SU-DHL-6 (cell line): ENCODE data around the gene SCLT1.
"Not testable (repeated sequence)": the region's sequence is repeated elsewhere in the genome, so short reads cannot be mapped to it uniquely, and the experiment has no call there.

Experiments
- H2AFZ ChIP-seq: fragments of 200-600 bp; sonication (generic); 2 replicates; pipeline ENCODE4 v1.6.1; 2014; ENCODE audit warnings: low read depth, mild to moderate bottlenecking, moderate library complexity, mixed read lengths, antibody characterized with exemption, low read length; ENCODE audit not compliant: severe bottlenecking
- H3F3A ChIP-seq: fragments of 200-600 bp; shearing (Covaris generic); 2 replicates; pipeline ENCODE4 v1.6.0; 2016; ENCODE audit warnings: antibody characterized with exemption, mild to moderate bottlenecking; ENCODE audit not compliant: insufficient read depth
- H3K27ac ChIP-seq: fragments of 200-600 bp; sonication (generic); 2 replicates; pipeline ENCODE4 v1.5.1; 2016; ENCODE audit warnings: low read depth, mild to moderate bottlenecking, low read length, moderate library complexity, mixed read lengths
- H3K27me3 ChIP-seq: fragments of 200-600 bp; sonication (generic), shearing (Covaris generic); 2 replicates; pipeline ENCODE4 v1.6.0; 2014; ENCODE audit warnings: mild to moderate bottlenecking, low read length
- H3K36me3 ChIP-seq: fragments of 200-600 bp; sonication (generic); 2 replicates; pipeline ENCODE4 v1.6.1; 2014; ENCODE audit warnings: mild to moderate bottlenecking, low read length, mixed read lengths
- H3K4me2 ChIP-seq: fragments of 300-600, 200-600 bp; shearing (Covaris generic), sonication (generic); 2 replicates; pipeline ENCODE4 v1.6.0; 2014; ENCODE audit warnings: low read length, low read depth, mild to moderate bottlenecking; ENCODE audit not compliant: poor library complexity, severe bottlenecking
- H3K4me3 ChIP-seq: fragments of 200-600 bp; sonication (generic); 2 replicates; pipeline ENCODE4 v1.5.1; 2014; ENCODE audit warnings: antibody characterized with exemption, low read length, mild to moderate bottlenecking, mixed read lengths; ENCODE audit not compliant: insufficient read depth, poor library complexity, severe bottlenecking
- H3K79me2 ChIP-seq: fragments of 200-600 bp; sonication (generic); 2 replicates; pipeline ENCODE4 v1.6.1; 2014; ENCODE audit warnings: mild to moderate bottlenecking, low read length, moderate library complexity; ENCODE audit not compliant: insufficient read depth
- H3K9ac ChIP-seq: fragments of 200-600 bp; sonication (generic); 2 replicates; pipeline ENCODE4 v1.7.0; 2014; ENCODE audit warnings: mild to moderate bottlenecking, low read length
- H3K9me2 ChIP-seq: fragments of 200-600 bp; sonication (generic); replicated peaks from 2 replicates; pipeline ENCODE4 v1.6.1; 2014; ENCODE audit warnings: low read length; ENCODE audit not compliant: insufficient read depth
- H3K9me3 ChIP-seq: fragments of 200-600 bp; sonication (generic); 2 replicates; pipeline ENCODE4 v1.6.1; 2014; ENCODE audit warnings: low read length, mixed read lengths; ENCODE audit not compliant: insufficient read depth
- H4K20me1 ChIP-seq: fragments of 200-600 bp; sonication (generic); 2 replicates; pipeline ENCODE4 v1.6.1; 2014; ENCODE audit warnings: low read depth, mild to moderate bottlenecking, antibody characterized with exemption, low read length, moderate library complexity, mixed read lengths
- EZH2phosphoT487 ChIP-seq: fragments of 200-600 bp; sonication (generic), shearing (Covaris generic); conservative IDR thresholded peaks from 2 replicates; pipeline ENCODE4 v1.6.1; 2018; ENCODE audit warnings: mild to moderate bottlenecking, antibody characterized with exemption, low read length, moderate library complexity, mixed read lengths
- TF ChIP-seq, protein P1 (sequence below): fragments of 200-600 bp; sonication (generic); IDR thresholded peaks from one replicate; pipeline ENCODE4 v1.5.1; 2017; ENCODE audit warnings: antibody characterized with exemption, mild to moderate bottlenecking, low read length, moderate library complexity; ENCODE audit not compliant: insufficient read depth, poor library complexity, severe bottlenecking

SCLT1 gene

DNA sequence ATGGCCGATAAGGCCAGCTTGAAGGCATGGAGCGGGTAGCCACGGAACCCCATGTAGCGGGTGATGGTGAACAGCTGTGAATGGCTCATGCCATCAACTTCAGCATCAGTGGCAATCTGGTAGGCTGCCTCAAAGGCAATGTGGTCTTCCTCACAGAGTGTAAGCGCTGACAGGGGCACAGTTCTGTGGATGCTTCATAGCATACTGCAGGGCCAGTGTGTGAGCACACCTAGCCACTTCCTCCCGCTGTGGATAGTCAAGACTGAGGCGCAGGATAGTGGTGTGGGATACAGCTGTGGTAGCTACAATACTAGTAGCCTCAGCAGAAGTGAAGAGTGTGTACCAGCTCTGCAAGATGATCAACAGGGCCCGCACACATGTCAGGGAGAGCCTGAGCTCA, 43.1 kb upstream of the SCLT1 start:
- H3K36me3 ChIP-seq = no peaks in the 10 kb centered on the region
- no peak overlapping the region for H3K4me2 ChIP-seq

DNA sequence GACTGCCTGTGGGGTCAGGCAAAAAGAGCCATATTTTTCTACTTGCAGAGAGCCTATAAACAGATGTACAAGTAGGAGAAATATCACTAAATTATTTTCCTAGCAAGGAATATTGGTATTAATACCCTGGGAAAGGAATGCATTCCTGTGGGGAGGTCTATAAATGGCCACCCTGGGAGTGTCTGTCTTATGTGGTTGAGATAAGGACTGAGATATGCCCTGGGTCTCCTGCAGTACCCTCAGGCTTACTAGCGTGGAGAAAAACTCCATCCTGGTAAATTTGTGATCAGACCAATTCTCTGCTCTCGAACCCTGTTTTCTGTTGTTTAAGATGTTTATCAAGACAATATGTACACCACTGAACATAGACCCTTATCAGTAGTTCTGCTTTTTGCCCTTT, 38.0 kb upstream of the SCLT1 start:
- Histone ChIP-seq H3K27ac (no peak overlapping the region), H4K20me1 (no peaks in the 10 kb centered on the region), H3K9me3 (no peaks in the 10 kb centered on the region), H2AFZ (no peak overlapping the region), H3K9ac (no peak overlapping the region), H3K79me2 (no peaks in the 10 kb centered on the region), H3K4me3 (no peak overlapping the region), H3K27me3 (no peaks in the 10 kb centered on the region), H3F3A (no peaks in the 10 kb centered on the region), H3K4me2 (no peak overlapping the region), H3K9me2 (no peaks in the 10 kb centered on the region), H3K36me3 (no peaks in the 10 kb centered on the region)
- TF ChIP-seq, protein P1, sequence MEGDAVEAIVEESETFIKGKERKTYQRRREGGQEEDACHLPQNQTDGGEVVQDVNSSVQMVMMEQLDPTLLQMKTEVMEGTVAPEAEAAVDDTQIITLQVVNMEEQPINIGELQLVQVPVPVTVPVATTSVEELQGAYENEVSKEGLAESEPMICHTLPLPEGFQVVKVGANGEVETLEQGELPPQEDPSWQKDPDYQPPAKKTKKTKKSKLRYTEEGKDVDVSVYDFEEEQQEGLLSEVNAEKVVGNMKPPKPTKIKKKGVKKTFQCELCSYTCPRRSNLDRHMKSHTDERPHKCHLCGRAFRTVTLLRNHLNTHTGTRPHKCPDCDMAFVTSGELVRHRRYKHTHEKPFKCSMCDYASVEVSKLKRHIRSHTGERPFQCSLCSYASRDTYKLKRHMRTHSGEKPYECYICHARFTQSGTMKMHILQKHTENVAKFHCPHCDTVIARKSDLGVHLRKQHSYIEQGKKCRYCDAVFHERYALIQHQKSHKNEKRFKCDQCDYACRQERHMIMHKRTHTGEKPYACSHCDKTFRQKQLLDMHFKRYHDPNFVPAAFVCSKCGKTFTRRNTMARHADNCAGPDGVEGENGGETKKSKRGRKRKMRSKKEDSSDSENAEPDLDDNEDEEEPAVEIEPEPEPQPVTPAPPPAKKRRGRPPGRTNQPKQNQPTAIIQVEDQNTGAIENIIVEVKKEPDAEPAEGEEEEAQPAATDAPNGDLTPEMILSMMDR = no peak
- TF ChIP-seq EZH2phosphoT487 = no peak

More for the DNA sequence above, 43.1 kb upstream of the SCLT1 start:
- Histone ChIP-seq H4K20me1 (no peaks in the 10 kb centered on the region), H3K9me2 (no peaks in the 10 kb centered on the region), H2AFZ (no peak overlapping the region), H3K79me2 (no peaks in the 10 kb centered on the region), H3F3A (no peaks in the 10 kb centered on the region), H3K9me3 (no peaks in the 10 kb centered on the region), H3K27me3 (no peaks in the 10 kb centered on the region), H3K9ac (no peak overlapping the region), H3K4me3 (no peak overlapping the region), H3K27ac (no peak overlapping the region)
- TF ChIP-seq, protein P1 = no peak

DNA sequence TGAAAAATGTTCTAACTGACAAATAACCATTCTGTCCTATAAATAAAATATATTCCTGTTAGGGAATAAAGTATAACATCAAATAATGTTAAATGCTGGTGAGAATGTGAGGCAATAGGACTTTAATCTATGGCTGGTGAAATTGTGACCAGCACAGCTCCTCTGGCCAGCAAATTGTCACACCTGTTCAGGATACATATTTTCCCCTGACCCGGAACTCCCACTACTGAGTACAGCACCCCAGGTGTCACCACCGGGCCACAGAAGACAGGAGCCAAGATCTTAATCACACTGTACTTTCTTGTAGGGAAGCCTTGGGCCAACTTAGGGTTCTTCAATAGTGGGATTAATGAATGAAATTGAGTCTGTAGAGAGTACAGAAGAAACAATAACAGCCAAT, 35.8 kb upstream of the SCLT1 start:
- H3K9me2 ChIP-seq = no peaks in the 10 kb centered on the region
- H3K79me2 ChIP-seq = no peaks in the 10 kb centered on the region
- H3F3A ChIP-seq = no peaks in the 10 kb centered on the region
- no peaks in the 10 kb centered on the region for H3K27me3 ChIP-seq
- no peak for TF ChIP-seq EZH2phosphoT487
- TF ChIP-seq, protein P1 = no peak
- no peak overlapping the region for H2AFZ ChIP-seq
- no peaks in the 10 kb centered on the region for H3K9me3 ChIP-seq
- H4K20me1 ChIP-seq = no peaks in the 10 kb centered on the region
- no peak overlapping the region for H3K9ac ChIP-seq
- H3K4me2 ChIP-seq = no peak overlapping the region
- no peak overlapping the region for H3K27ac ChIP-seq
- H3K36me3 ChIP-seq = no peaks in the 10 kb centered on the region
- H3K4me3 ChIP-seq = no peak overlapping the region

DNA sequence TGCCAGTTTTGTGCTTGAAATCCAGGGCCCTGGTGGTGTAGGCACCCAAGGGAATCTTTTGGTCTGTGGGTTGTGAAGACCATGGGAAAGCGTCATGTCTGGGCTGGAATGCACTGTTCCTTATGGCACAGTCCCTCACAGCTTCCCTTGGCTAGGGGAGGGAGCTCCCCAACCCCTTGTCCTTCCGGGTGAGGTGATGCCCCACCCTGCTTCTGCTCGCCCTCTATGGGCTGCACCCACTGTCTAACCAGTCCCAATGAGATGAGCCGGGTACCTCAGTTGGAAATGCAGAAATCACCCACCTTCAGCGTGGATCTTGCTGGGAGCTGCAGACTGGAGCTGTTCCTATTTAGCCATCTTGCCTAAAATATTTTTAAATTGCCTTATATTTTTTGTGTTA, 33.3 kb upstream of the SCLT1 start:
- not testable (repeated sequence) for H3K9me2 ChIP-seq, H3K79me2 ChIP-seq, H3K9me3 ChIP-seq, H4K20me1 ChIP-seq, H3K27me3 ChIP-seq, H3K36me3 ChIP-seq, H3K4me2 ChIP-seq, H2AFZ ChIP-seq, H3F3A ChIP-seq, H3K27ac ChIP-seq, H3K4me3 ChIP-seq, H3K9ac ChIP-seq
